NCI-H2227 treated with DMSO at 0.1 percent for 48 hours (cell line): ENCODE measurements around the gene HSD3B1.
"Not testable (repeated sequence)": the region's sequence is repeated elsewhere in the genome, so short reads cannot be mapped to it uniquely, and the experiment has no call there.

Experiments used
- DNase-seq: peaks from one replicate; lab custom pipeline; 2025; lab: John Stamatoyannopoulos, UW

The HSD3B1 gene

GRCh38 chr1:119554183-119554582 lies 47.2 kb downstream of the HSD3B1 start:
- peak; percentile 91 for DNase-seq

GRCh38 chr1:119556423-119556822 lies 49.4 kb downstream of the HSD3B1 start:
- no peak for DNase-seq

DNA sequence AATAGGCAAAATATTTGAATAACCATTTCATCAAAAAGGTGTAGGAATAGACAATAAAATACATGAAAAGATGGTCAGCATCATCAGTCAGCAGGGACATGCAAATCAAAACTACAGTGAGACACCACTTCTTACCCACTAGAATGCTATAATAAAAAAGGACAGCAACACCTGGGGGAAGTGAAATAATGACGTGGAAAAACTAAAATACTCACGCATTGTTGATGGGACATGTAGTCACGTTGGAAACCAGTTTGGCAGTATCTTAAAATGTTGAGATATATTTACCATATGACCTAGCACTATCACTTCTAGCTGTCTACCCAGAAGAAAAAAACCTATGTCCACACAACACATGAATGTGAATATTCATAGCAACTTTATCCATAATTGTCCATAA lies 53.4 kb downstream of the HSD3B1 start:
- not testable (repeated sequence) for DNase-seq

DNA sequence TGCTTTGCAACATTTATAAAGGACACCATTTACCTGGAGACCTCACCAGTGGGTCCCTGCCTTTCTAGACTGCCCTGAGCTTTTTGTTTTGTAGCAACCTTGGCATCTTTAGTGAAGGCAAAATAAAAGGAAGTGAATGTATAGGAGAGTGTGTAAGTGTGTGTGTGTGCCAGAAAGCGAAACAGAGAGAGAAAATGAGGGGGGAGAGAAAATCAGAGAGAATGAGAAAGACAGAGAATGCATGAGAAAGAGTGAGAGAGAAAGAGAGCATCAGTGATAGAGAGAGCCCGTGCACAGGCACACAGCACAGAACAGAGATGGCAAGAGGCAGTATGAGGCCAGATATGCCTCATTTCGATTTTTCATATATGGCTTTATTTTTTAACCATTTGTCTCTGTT lies 57.5 kb downstream of the HSD3B1 start:
- DNase-seq, result no peak
